ENCODE results near the gene SLC25A52.

Gene SLC25A52

GRCh38 chr18:31741097-31741735, 19.5 kb downstream of the SLC25A52 start:
- Histone ChIP-seq H3K4me3 (ENCODE audit: low read length) (no peak overlapping the region), H3K4me1 (ENCODE audit: low read length) (peaks cover 23% of the 10 kb centered on the region), H3K4me2 (ENCODE audit: low read length) (no peak overlapping the region), H4K20me1 (ENCODE audit: insufficient read depth, low read length) (no peaks in the 10 kb centered on the region), H3K79me2 (ENCODE audit: low read length) (no peaks in the 10 kb centered on the region), H3K36me3 (replicated peaks; ENCODE audit: low read depth, low read length) (no peaks in the 10 kb centered on the region), H3K9ac (ENCODE audit: low read length) (no peak overlapping the region), H2AFZ (ENCODE audit: low read depth, low read length) (no peak overlapping the region), H3K9me3 (ENCODE audit: insufficient read depth, low read length) (no peaks in the 10 kb centered on the region), H3K27ac (ENCODE audit: low read length) (no peak overlapping the region), H3K27me3 (ENCODE audit: low read depth, low read length) (no peaks in the 10 kb centered on the region)
- TF ChIP-seq EZH2phosphoT487 (IDR thresholded peaks at IDR 0.05; ENCODE audit: low read depth) (no peak), CTCF (IDR thresholded peaks at IDR 0.05; ENCODE audit: low read depth, low read length) (peak; percentile 84)

DNA sequence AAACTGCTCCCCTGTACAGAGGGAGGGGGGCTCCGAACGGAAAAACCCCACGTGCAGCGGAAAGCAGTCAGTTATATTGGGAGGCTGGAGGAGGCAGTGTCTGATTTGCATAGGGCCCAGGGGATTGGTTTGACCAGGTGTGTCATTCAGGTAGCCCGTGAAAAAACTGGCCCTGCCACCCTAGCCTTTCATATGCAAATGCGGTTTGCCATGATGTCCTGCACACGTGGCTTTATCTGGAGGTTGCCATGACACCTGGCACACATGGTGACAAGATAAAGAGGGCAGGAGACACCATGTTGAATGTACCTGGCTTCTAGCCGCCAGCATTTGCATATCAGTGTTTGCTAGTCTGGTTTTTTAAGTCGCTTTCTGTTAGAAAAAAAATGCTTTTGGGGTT, 20.5 kb downstream of the SLC25A52 start:
- Histone ChIP-seq H3K9ac (ENCODE audit: low read length) (no peak overlapping the region), H4K20me1 (ENCODE audit: insufficient read depth, low read length) (no peaks in the 10 kb centered on the region), H3K36me3 (replicated peaks; ENCODE audit: low read depth, low read length) (no peaks in the 10 kb centered on the region), H3K4me1 (ENCODE audit: low read length) (peaks cover 23% of the 10 kb centered on the region), H3K4me3 (ENCODE audit: low read length) (no peak overlapping the region), H2AFZ (ENCODE audit: low read depth, low read length) (no peak overlapping the region), H3K79me2 (ENCODE audit: low read length) (no peaks in the 10 kb centered on the region), H3K27ac (ENCODE audit: low read length) (no peak overlapping the region), H3K9me3 (ENCODE audit: insufficient read depth, low read length) (no peaks in the 10 kb centered on the region), H3K27me3 (ENCODE audit: low read depth, low read length) (no peaks in the 10 kb centered on the region), H3K4me2 (ENCODE audit: low read length) (no peak overlapping the region)
- TF ChIP-seq CTCF (IDR thresholded peaks at IDR 0.05; ENCODE audit: low read depth, low read length) (no peak), EZH2phosphoT487 (IDR thresholded peaks at IDR 0.05; ENCODE audit: low read depth) (no peak)

DNA sequence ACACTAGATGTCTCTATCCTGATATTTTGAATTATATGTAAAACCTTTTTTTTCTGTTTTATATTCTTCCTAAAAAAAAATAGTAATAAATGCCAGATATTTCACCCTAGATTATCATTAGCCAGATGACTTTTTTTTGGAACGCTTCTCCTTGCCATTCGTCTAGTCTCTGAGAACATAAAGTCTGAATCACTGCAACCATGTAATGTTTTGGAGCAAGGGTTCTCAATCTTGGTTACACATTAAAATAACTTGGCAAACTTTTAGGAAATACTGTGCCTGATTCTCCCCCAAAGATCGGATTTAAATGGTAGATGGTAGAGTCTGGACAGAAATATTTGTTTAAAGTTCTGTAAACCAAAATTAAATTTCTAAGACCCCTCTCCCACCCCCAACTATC, 21.0 kb downstream of the SLC25A52 start:
- H2AFZ ChIP-seq (ENCODE audit: low read depth, low read length) = no peak overlapping the region
- TF ChIP-seq EZH2phosphoT487 (IDR thresholded peaks at IDR 0.05; ENCODE audit: low read depth) (no peak), CTCF (IDR thresholded peaks at IDR 0.05; ENCODE audit: low read depth, low read length) (no peak)
- no peaks in the 10 kb centered on the region for H3K27me3 ChIP-seq (ENCODE audit: low read depth, low read length)
- no peak overlapping the region for H3K4me3 ChIP-seq (ENCODE audit: low read length)
- no peaks in the 10 kb centered on the region for H3K9me3 ChIP-seq (ENCODE audit: insufficient read depth, low read length)
- no peak overlapping the region for H3K9ac ChIP-seq (ENCODE audit: low read length)
- H3K27ac ChIP-seq (ENCODE audit: low read length) = no peak overlapping the region
- H4K20me1 ChIP-seq (ENCODE audit: insufficient read depth, low read length) = no peaks in the 10 kb centered on the region
- no peaks in the 10 kb centered on the region for H3K36me3 ChIP-seq (replicated peaks; ENCODE audit: low read depth, low read length)
- H3K79me2 ChIP-seq (ENCODE audit: low read length) = no peaks in the 10 kb centered on the region
- H3K4me2 ChIP-seq (ENCODE audit: low read length) = no peak overlapping the region
- H3K4me1 ChIP-seq (ENCODE audit: low read length) = peaks cover 23% of the 10 kb centered on the region

DNA sequence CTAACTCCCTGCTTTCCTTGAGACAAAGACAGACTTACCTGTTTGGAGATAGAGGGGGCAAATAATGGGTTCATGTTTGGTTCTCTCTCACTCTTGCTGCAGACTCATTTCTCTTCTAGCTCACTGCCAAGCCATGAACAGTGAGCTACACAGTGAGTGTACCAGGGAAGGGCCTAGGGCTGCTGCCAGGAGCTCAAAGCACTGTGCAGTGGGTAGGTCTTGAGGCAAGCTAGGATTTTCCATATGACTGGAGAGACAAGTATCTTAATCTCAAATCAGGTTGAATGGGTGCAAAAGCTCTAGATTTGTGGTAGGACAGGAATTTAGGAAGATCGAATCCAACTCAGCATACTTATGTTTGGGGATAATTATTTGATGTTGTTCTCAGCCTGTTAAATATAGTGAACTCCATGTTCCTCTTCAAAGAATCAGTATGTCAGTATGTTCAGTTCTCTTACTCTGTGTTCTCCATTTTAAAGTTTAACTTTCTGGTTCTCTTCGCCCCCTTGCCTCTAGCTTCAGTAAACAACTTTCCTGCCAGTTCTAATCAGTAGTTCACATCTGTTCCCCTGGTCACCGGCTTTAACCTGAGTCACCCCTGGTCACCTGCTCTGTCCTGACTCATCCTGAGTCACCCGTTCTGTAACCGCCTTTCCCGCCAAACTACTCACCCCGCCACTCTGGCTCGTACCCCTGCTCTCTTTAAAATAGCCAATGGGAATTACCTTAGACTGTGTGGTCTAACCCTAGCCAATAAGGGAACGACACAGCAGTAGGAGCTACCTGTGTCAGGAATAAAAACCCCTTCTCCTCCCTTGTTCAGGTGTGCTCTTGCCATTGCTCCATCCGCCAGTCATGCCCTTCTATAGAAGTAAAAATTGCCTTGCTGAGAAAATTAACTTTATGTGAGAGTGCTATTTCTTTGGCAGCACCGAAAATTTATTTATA, 21.9 kb downstream of the SLC25A52 start:
- no peak overlapping the region for H3K27ac ChIP-seq (ENCODE audit: low read length)

More for the DNA sequence above, 21.9 kb downstream of the SLC25A52 start:
- H3K36me3 ChIP-seq (replicated peaks; ENCODE audit: low read depth, low read length) = no peaks in the 10 kb centered on the region
- no peaks in the 10 kb centered on the region for H3K79me2 ChIP-seq (ENCODE audit: low read length)
- TF ChIP-seq CTCF (IDR thresholded peaks at IDR 0.05; ENCODE audit: low read depth, low read length) (no peak), EZH2phosphoT487 (IDR thresholded peaks at IDR 0.05; ENCODE audit: low read depth) (no peak)
- H3K4me1 ChIP-seq (ENCODE audit: low read length) = peaks cover 23% of the 10 kb centered on the region
- no peak overlapping the region for H2AFZ ChIP-seq (ENCODE audit: low read depth, low read length)
- no peaks in the 10 kb centered on the region for H4K20me1 ChIP-seq (ENCODE audit: insufficient read depth, low read length)
- no peak overlapping the region for H3K9ac ChIP-seq (ENCODE audit: low read length)
- H3K4me3 ChIP-seq (ENCODE audit: low read length) = no peak overlapping the region
- H3K4me2 ChIP-seq (ENCODE audit: low read length) = no peak overlapping the region
- H3K9me3 ChIP-seq (ENCODE audit: insufficient read depth, low read length) = no peaks in the 10 kb centered on the region
- H3K27me3 ChIP-seq (ENCODE audit: low read depth, low read length) = no peaks in the 10 kb centered on the region

All from OCI-LY3 (cell line).